Lower lobe of right lung (tissue), 2 donors: ENCODE data around the gene TLX1. TPM values are rescaled to one million over a fixed set of nuclear protein-coding genes. Genes with fewer than 3 reads are reported as not detected.

Experiments used
- ATAC-seq, 2 donors: fragments of 200-7000 bp; cut with Tn5 transposase; one replicate each; pipeline ENCODE4 v1.9.1; 2020 to 2022; ENCODE audit warnings: mild to moderate bottlenecking in 2 of 2, moderate library complexity in 2 of 2
- DNase-seq: peaks from one replicate; pipeline ENCODE4 v3.0.0-alpha.2; 2020
- H3K27ac ChIP-seq: fragments of 200-600 bp; one replicate; pipeline ENCODE4 v1.8.0; 2022
- H3K27me3 ChIP-seq: fragments of 200-600 bp; one replicate; pipeline ENCODE4 v1.8.0; 2022; ENCODE audit warnings: low read depth
- H3K36me3 ChIP-seq: fragments of 200-600 bp; one replicate; pipeline ENCODE4 v1.8.0; 2022; ENCODE audit warnings: mild to moderate bottlenecking
- H3K4me1 ChIP-seq: fragments of 200-600 bp; one replicate; pipeline ENCODE4 v1.8.0; 2022
- H3K4me3 ChIP-seq: fragments of 200-600 bp; one replicate; pipeline ENCODE4 v1.8.0; 2022; ENCODE audit warnings: mild to moderate bottlenecking
- H3K9me3 ChIP-seq: fragments of 200-600 bp; one replicate; pipeline ENCODE4 v1.8.0; 2022
- CTCF ChIP-seq: fragments of 200-600 bp; IDR thresholded peaks from one replicate; pipeline ENCODE4 v1.8.0; 2022; ENCODE audit warnings: antibody characterized with exemption, mild to moderate bottlenecking
- intact Hi-C: fragments of 100-400 bp; cut with DNase I; formaldehyde crosslinking; loops from one replicate; pipeline ENCODE4 v1.11.0; 2022
- total RNA-seq: library from RNA; stranded (reverse); fragmentation: NEBNext Ultra II Directional; extraction: Animal tissue kit (Norgen Biotek cat#: 25700); gene quantifications from one replicate; pipeline ENCODE4 v1.2.1, GENCODE V29; 2021
- donor health status: DM: no; HTN: yes; CAD: no; lungs with severe emphysema.

The TLX1 gene
- total RNA-seq, 1 donor from 2014 or later: not detected

GRCh38 chr10:101103430-101103829, 27.7 kb upstream of the TLX1 start:
- ATAC-seq (no peak), DNase-seq (no peak)
- Histone ChIP-seq H3K36me3 (no peaks in the 10 kb centered on the region), H3K9me3 (no peaks in the 10 kb centered on the region), H3K27me3 (peaks cover 40% of the 10 kb centered on the region), H3K27ac (no peak overlapping the region), H3K4me3 (no peak overlapping the region), H3K4me1 (no peaks in the 10 kb centered on the region)
- no peak for TF ChIP-seq CTCF
- intact Hi-C loops: no loop called here

GRCh38 chr10:101106351-101106750, 24.7 kb upstream of the TLX1 start:
- peaks cover 25% of the 10 kb centered on the region for H3K27me3 ChIP-seq
- DNase-seq (no peak), ATAC-seq (no peak)
- H3K27ac ChIP-seq: no peak overlapping the region
- no peaks in the 10 kb centered on the region for H3K9me3 ChIP-seq
- no peaks in the 10 kb centered on the region for H3K4me1 ChIP-seq
- no peak overlapping the region for H3K4me3 ChIP-seq
- no peak for TF ChIP-seq CTCF
- no peaks in the 10 kb centered on the region for H3K36me3 ChIP-seq
- intact Hi-C loops: no loop called here

GRCh38 chr10:101107771-101108170, 23.3 kb upstream of the TLX1 start:
- H3K9me3 ChIP-seq: no peaks in the 10 kb centered on the region
- no peak overlapping the region for H3K27ac ChIP-seq
- ATAC-seq (peak in 1 of 2 donors; percentile 11), DNase-seq (no peak)
- H3K27me3 ChIP-seq: peaks cover 28% of the 10 kb centered on the region
- no peaks in the 10 kb centered on the region for H3K4me1 ChIP-seq
- no peaks in the 10 kb centered on the region for H3K36me3 ChIP-seq
- H3K4me3 ChIP-seq: no peak overlapping the region
- intact Hi-C loops: no loop called here
- TF ChIP-seq CTCF: no peak

- DNase-seq (no peak), ATAC-seq (no peak)
- intact Hi-C loops: no loop called here
- Histone ChIP-seq H3K36me3 (no peaks in the 10 kb centered on the region), H3K27me3 (peaks cover 41% of the 10 kb centered on the region), H3K27ac (no peak overlapping the region), H3K9me3 (no peaks in the 10 kb centered on the region), H3K4me3 (no peak overlapping the region), H3K4me1 (no peaks in the 10 kb centered on the region)
- no peak for TF ChIP-seq CTCF
Observed at GRCh38 chr10:101110856-101111523, 20.1 kb upstream of the TLX1 start.

- H3K27me3 ChIP-seq: peaks cover 47% of the 10 kb centered on the region
- TF ChIP-seq CTCF: no peak
- no peaks in the 10 kb centered on the region for H3K36me3 ChIP-seq
- H3K4me1 ChIP-seq: no peaks in the 10 kb centered on the region
- no peak for ATAC-seq
- no peak for DNase-seq
- no peak overlapping the region for H3K27ac ChIP-seq
- intact Hi-C loops: no loop called here
- no peak overlapping the region for H3K4me3 ChIP-seq
- H3K9me3 ChIP-seq: no peaks in the 10 kb centered on the region
Observed at GRCh38 chr10:101111547-101111946, 19.6 kb upstream of the TLX1 start.
